HL-60 (cell line): Measurements from ENCODE around the gene GPC3.

Experiments used
- DNase-seq, 2 experiments: peaks; one replicate each; pipeline ENCODE4 v3.0.0-alpha.2; 2010 to 2020; ENCODE audit warnings: low read depth in 1 of 2, low spot score in 1 of 2
- H3K27ac ChIP-seq: fragments of 250-450 bp; sonication (Bioruptor Pico); replicated peaks from 2 replicates; pipeline ENCODE4 v1.5.1; 2020; ENCODE audit warnings: mild to moderate bottlenecking, moderate library complexity
- H3K27me3 ChIP-seq: fragments of 250-450 bp; sonication (Bioruptor Pico); 2 replicates; pipeline ENCODE4 v1.5.1; 2021; ENCODE audit warnings: mild to moderate bottlenecking, moderate library complexity; ENCODE audit not compliant: insufficient read depth, poor library complexity, severe bottlenecking
- H3K4me3 ChIP-seq: replicated peaks from 2 replicates; pipeline ENCODE4 v1.5.1; 2011; ENCODE audit warnings: mild to moderate bottlenecking, control low read depth, low read length; ENCODE audit not compliant: insufficient read depth
- CTCF ChIP-seq: IDR thresholded peaks from one replicate; pipeline ENCODE4 v1.5.1; 2011; ENCODE audit warnings: low read length, control low read depth, inconsistent platforms; ENCODE audit not compliant: insufficient read depth
- GABPA ChIP-seq: IDR thresholded peaks from 2 replicates; pipeline ENCODE4 v1.6.1; 2012; ENCODE audit warnings: low read depth
- POLR2AphosphoS5 ChIP-seq: IDR thresholded peaks from 2 replicates; pipeline ENCODE4 v1.6.1; 2012; ENCODE audit warnings: low read depth
- REST ChIP-seq: IDR thresholded peaks from 2 replicates; pipeline ENCODE4 v1.6.1; 2012; ENCODE audit warnings: low read depth; ENCODE audit not compliant: insufficient replicate concordance
- SPI1 ChIP-seq: IDR thresholded peaks from 2 replicates; pipeline ENCODE4 v1.6.1; 2012; ENCODE audit warnings: low read depth, mild to moderate bottlenecking, borderline replicate concordance

The GPC3 gene

GRCh38 chrX:134013092-134013497, 27.7 kb upstream of the GPC3 start:
- no peak overlapping the region for H3K4me3 ChIP-seq
- no peak overlapping the region for H3K27ac ChIP-seq
- no peak for DNase-seq
- no peaks in the 10 kb centered on the region for H3K27me3 ChIP-seq
- TF ChIP-seq REST, result no peak
- TF ChIP-seq CTCF, result no peak
- TF ChIP-seq GABPA, result no peak
- TF ChIP-seq POLR2AphosphoS5, result no peak
- no peak for TF ChIP-seq SPI1

GRCh38 chrX:134010690-134011089, 25.3 kb upstream of the GPC3 start:
- Histone ChIP-seq H3K4me3 (no peak overlapping the region), H3K27ac (no peak overlapping the region), H3K27me3 (no peaks in the 10 kb centered on the region)
- no peak for DNase-seq
- TF ChIP-seq POLR2AphosphoS5, result no peak
- TF ChIP-seq REST, result no peak
- no peak for TF ChIP-seq SPI1
- TF ChIP-seq CTCF, result no peak

GRCh38 chrX:134007716-134008115, 22.3 kb upstream of the GPC3 start:
- DNase-seq, result no peak
- Histone ChIP-seq H3K27me3 (no peaks in the 10 kb centered on the region), H3K27ac (no peak overlapping the region), H3K4me3 (no peak overlapping the region)
- no peak for TF ChIP-seq SPI1
- TF ChIP-seq GABPA, result no peak
- no peak for TF ChIP-seq REST
- TF ChIP-seq POLR2AphosphoS5, result no peak
- no peak for TF ChIP-seq CTCF
